PC-3 (cell line): ENCODE results near the gene VWA1.

ENCODE experiments used
- CTCF ChIP-seq: fragments of 300-600 bp; sonication (generic); conservative IDR thresholded peaks from 2 replicates; pipeline ENCODE4 v1.5.1; 2017; ENCODE audit warnings: antibody characterized with exemption, low read depth, mild to moderate bottlenecking, low read length
- EZH2 ChIP-seq: fragments of 300-600 bp; sonication (generic); IDR thresholded peaks from one replicate; pipeline ENCODE4 v1.6.1; 2017; ENCODE audit warnings: antibody characterized with exemption, mild to moderate bottlenecking, low read length; ENCODE audit not compliant: unreplicated experiment

GRCh38 chr1:1423245-1423597 lies 12.3 kb upstream of the VWA1 start:
- TF ChIP-seq CTCF: no peak
- TF ChIP-seq EZH2: no peak
